GM19463 (cell line): ENCODE results near the gene IL2RG.

ENCODE experiments used
- ATAC-seq: cut with Tn5 transposase; IDR thresholded peaks from one replicate; pipeline ENCODE4 v1.9.1; 2021; ENCODE audit warnings: mild to moderate bottlenecking, moderate library complexity; ENCODE audit not compliant: unreplicated experiment

Gene IL2RG

DNA sequence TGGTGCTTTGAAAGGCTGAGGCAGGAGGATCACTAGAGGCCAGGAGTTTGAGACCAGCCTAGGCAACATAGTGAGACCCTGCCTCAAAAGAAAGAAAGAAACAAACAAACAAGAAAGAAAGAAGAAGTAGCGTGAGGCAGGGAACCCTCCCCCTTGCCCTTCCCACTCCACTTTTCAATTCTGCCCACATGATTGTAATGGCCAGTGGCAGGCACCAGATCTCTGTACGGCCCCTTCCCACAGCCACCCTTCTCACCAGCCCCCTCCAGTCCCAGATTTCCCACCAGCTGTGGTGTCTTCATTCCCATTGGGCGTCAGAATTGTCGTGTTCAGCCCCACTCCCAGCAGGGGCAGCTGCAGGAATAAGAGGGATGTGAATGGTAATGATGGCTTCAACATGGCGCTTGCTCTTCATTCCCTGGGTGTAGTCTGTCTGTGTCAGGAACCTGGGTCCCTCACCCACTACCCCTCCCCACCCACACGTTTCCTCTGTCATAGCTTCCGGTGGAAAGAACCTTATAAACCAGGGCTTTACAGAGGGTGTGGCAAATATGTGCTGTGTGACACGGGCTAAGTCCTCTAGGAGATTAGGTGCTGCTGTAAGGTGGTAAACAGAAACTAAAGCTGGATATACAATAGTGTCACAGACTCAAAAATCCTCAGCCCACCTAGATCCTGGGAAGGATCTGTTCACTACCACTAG lies at the start of gene IL2RG:
Gene IL2RG, minus strand, starts transcription at position 437 of the 703 bp plus-strand sequence. Its CDS starts 38 bp downstream, at position 399.
- ATAC-seq, result peak; percentile 92

DNA sequence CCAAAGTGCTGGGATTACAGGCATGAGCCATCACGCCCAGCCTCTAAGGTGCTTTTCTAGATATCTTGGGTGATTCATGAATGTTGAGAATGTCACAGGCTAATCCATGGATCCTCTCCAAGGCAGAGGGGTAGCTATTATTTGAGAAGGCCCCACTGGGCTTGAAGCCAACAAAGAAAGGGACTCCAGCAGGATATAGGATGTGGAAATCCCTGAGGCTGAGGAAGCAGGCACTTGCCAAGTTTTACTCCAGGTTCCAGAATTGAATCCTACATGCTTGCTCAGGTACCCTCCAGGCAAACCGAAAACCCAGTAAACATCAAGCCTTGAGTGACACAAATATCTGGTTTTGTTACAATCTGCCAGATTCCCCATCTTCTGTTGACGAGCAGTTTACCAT lies 49.1 kb upstream of the IL2RG start:
- no peak for ATAC-seq

DNA sequence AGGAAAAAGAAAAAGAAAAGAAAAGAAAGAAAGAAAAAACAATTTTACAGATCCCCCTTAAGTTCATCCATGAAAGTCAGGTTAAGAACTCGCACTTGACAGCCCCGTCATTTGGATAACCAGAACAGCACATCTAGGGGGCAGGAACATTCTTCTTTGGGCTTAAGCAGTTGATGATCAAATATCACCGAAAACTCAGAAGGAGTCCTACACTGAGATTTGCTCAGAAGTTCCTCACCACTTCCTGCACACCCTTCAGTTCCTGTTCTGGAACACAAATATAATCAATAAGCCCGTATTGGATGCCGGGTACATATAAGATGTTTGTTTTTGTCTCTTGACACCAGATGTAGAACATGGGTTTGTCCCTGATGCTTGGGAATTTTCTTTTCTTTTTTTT lies 48.0 kb upstream of the IL2RG start:
- ATAC-seq, result no peak

DNA sequence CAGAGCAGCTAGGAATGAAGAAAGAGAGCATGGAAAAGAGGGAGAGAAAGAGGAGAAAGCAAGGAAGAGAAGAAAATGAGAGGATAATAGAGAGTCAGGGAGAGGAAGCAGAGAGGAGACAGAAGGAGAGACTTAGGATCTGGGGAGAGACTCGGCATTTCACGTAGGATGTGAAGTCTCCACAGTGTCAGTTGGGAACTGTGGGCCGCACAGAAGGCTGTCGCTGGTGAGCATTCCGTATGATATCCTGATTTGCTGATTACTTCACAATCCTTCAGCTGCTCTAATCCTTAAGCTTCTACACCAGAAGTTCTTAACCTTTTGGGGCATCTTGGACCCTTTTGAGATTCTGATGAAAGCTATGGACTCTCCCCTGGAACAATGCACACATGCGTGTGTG lies 47.2 kb upstream of the IL2RG start:
- no peak for ATAC-seq

DNA sequence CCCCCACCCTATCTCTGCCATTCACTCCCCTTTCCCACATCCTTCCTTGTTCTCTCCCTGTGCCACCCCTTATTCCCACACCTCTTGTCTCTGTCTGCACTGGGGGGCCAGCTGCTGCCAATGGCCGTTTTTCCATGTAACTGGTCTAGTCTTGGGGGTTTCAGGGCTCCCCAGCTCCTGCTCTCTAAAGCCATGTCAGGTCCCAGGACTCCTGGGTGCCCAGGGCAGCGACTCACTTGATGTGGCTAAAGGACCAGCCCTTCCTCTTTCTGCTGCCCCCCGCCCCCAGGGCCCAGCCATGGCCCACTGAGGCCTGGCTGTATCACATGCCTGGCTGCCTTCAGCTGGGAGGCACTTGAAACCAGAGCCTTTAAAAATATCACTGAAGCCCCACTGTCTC lies 43.3 kb upstream of the IL2RG start:
- ATAC-seq, result no peak

DNA sequence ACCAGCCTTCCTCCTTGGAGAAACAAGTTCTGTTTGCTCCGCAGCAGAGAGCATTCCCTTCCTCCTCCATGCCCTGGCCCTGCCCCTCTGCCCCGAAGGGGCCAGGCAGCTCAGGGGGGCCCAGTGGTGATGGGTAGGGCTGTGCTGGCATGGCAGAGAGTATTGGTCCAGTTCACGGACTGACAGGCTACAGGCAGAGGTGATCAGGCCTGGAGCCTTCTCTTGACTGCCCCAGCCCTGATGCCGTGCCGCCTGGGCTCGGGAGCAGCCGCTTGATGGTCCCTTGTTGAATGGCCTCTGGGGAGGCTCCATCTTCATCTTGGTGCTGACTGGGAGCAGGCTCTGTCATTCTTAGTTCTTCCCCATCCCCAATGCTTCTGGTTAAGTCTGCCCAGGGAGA lies 42.8 kb upstream of the IL2RG start:
- no peak for ATAC-seq

DNA sequence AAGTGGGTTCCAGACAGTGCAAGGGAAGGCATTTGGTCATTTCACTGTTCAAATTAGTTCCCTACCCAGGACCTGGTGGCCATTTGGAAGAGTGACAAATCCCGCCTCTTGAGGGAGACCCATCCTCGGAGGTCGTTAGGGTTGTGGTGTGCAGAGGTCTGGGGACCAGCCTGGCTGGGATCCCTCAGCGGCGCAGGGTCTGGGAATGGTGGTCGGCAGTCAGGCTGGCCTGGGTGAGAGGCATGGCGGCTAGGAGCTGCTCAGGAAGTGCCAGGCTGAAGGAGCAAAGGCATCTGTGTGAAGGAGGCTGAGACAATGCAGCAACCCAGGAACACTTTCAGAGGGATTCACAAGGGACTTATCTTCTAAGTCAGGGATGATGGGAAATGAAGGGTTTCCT lies 40.0 kb upstream of the IL2RG start:
- ATAC-seq, result no peak

DNA sequence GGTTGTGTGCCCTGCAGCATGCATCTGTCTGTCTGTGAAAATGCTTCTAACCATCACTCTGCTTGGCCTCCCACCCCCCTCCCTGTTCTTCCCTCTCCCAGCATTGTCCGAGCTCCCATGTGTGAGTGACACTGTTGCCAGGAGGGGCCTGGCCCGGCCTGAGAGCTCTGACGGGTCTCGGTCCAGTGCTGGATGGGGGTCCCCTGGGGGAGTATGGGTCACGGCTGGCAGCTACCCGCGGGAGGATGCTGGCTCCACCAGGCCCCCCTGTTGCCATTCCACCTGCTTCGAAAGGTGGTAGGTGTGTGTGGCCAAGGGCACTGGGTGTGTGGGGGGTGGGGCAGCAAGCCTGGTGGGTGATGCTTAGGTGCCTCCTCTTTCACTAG lies 36.9 kb upstream of the IL2RG start:
- ATAC-seq, result no peak

DNA sequence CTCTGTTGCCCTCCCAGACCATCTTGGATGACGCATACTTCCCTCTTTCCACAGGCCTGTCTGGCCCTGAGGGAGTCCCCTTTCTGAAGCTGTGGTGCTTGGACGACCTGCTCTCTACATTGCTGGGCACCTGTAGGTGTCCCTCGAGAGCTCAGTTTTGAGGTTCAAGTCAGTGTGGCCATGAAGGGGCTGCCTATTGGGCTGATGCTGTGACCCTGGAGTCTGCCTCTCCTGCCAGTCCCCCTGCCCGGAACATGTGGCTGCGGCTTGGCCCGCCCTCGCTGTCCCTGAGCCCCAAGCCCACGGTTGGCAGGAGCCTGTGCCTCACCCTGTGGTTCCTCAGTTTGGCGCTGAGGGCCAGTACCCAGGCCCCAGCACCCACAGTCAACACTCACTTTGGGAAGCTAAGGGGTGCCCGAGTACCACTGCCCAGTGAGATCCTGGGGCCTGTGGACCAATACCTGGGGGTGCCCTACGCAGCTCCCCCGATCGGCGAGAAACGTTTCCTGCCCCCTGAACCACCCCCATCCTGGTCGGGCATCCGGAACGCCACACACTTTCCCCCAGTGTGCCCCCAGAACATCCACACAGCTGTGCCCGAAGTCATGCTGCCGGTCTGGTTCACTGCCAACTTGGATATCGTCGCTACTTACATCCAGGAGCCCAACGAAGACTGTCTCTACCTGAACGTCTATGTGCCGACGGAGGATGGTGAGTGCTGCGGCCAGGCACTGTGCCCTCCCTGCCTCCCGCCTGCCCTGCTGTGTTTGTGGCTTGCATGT lies 36.3 kb upstream of the IL2RG start:
- ATAC-seq, result no peak

DNA sequence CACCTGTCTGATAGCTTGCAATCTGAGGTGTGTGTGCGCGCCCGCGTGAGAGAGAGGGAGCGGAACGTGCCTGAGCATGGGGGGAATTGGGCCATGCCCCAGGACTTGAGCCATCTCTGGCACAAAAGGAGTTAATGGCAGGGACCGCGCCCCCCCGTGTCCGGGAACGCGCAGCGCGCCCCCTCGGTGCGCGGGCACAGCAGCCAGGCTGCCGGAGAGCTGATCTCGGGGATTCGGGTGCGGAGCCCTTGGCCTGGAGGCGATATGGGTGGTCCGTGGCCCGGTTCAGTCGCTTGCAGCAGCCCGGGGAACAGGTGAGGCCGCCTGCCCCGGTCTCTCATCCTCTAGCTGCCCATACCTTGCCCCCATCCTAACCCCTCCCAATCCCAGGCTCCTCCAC lies 33.3 kb upstream of the IL2RG start, which contains the start of gene NLGN3:
Gene NLGN3, plus strand, starts transcription at position 191 of the 400 bp plus-strand sequence. CDS start 2,909 bp downstream, outside the sequence.
- no peak for ATAC-seq

DNA sequence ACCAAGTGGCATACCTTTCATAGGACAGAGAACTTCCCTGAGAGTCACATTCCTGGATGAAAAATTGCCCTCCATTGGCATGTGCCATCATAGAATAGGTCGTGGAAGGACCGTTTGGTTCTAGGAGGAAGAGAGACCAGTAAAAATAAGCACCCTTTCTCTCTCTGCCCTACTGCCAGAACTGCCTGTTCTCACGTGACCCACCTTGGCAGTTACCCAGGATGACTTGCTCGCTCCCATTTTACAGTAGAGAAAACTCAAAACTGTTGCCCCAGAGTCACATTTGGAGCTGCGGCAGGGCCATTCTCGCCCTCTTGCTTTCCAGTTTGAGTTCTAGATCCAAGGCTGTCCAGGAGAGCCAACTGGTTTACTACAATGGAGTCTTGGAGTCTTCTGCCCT lies 32.1 kb upstream of the IL2RG start:
- no peak for ATAC-seq

DNA sequence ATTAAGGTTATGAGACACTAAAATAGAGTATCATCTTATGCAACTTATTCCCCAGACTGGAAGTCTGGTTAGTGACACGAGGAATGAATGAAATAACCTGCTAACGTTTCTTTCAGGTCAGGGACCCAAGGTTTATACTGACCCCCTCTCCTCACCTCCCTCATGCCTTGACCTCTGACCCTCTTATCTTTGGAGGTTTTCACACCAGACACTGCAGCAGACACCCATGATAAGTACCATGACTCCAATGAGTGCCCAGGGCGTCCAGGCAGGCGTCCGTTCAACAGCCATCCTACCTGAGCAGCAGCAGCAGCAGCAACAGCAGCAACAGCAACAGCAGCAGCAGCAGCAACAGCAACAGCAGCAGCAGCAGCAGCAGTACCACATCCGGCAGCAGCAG lies 29.1 kb upstream of the IL2RG start:
- ATAC-seq, result no peak

DNA sequence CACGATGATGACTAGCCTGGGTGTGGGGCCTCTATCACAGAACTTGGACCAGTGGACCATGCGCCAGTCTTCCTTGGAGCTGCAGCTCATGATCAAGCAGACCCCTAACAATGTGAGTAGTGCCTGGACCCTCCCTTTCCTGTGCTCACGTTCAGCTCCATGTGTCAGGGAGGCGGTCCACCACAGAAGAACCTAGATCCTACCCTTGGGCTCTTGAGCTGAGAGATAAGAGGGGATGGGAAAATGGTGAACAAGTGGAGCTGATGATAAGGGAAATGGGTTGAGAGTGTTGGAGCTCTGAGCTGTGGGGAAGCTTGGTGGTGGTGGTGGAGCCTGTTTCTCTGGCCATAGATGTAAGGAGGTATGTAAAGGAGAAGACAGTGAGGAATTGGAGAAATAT lies 20.1 kb upstream of the IL2RG start:
- no peak for ATAC-seq

DNA sequence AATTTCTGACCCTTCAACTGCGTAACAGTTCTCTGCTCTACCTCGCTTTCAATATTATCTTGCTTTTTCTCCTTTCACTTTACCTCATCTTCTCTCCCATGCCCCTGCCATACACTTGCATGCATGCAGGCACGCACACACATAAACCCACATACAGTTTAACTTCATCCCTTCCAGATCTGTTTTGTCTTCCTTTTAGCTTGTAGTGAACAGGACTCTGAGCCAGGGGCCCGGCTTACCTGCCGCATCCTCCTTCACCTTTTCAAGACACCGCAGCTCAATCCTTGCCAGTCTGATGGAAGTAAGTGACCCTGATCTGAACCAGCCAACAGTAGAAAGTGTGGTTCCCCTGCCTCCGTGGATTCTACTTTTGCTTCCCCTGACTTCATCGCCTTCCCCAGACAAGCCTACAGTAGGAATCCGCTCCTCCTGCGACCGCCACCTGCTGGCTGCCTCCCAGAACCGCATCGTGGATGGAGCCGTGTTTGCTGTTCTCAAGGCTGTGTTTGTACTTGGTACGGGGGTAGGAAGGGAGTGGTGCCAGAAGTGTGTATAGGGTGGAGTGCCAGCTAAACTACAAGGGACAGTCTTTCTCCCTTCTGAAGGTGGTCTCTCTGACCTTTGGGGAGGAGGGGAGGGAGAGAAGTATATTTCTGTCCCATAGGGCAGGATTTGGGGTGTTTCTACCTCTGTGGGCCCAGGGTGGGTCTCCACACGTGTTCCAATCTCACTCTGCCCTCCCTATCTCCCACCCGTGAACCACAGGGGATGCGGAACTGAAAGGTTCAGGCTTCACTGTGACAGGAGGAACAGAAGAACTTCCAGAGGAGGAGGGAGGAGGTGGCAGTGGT lies 17.8 kb upstream of the IL2RG start:
- peak; percentile 87 for ATAC-seq

DNA sequence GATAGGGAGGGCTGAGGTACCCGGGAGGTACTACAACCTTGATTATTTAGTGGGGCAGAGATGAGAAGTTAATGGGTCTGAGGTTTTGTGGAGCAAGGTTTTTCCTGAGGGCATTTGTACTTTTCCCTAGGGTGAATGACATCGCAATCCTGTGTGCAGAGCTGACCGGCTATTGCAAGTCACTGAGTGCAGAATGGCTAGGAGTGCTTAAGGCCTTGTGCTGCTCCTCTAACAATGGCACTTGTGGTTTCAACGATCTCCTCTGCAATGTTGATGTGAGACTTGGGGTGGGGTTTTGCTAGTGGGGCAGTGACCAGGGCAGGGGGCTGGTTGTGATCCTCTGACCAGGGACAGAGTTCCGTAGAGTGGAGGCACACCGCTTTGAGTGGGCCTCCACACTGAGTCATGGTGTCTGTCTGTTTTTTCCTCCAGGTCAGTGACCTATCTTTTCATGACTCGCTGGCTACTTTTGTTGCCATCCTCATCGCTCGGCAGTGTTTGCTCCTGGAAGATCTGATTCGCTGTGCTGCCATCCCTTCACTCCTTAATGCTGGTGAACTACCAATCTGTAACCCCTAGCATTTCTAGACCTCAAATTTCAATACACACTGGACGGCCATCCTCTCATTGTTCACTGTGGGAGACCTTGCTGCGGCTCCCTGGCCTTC lies 16.9 kb upstream of the IL2RG start:
- ATAC-seq, result no peak

DNA sequence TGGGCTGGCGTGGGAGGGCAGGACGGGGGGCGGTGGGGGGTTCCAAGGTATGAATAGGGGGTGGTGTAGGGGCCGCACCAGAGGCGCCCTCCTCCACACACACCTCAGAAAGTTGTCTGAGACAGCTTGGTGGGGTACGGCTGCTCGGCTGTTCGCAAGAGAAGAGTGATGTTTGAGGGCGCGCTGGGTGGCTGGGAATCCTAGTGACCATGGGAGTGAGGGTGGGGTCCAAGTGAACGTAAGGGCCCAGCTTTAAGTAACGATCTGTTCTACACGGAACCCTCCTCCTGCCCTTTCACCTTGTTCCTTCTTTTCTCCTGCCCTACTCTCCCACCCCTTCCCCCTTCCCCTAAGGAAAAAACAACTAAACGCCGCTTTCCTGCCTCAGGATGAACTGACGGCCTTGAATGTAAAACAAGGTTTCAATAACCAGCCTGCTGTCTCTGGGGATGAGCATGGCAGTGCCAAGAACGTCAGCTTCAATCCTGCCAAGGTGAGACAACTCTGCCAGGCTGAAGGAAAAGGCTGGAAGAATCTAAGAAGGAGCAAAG lies 7.7 kb upstream of the IL2RG start:
- ATAC-seq, result no peak

DNA sequence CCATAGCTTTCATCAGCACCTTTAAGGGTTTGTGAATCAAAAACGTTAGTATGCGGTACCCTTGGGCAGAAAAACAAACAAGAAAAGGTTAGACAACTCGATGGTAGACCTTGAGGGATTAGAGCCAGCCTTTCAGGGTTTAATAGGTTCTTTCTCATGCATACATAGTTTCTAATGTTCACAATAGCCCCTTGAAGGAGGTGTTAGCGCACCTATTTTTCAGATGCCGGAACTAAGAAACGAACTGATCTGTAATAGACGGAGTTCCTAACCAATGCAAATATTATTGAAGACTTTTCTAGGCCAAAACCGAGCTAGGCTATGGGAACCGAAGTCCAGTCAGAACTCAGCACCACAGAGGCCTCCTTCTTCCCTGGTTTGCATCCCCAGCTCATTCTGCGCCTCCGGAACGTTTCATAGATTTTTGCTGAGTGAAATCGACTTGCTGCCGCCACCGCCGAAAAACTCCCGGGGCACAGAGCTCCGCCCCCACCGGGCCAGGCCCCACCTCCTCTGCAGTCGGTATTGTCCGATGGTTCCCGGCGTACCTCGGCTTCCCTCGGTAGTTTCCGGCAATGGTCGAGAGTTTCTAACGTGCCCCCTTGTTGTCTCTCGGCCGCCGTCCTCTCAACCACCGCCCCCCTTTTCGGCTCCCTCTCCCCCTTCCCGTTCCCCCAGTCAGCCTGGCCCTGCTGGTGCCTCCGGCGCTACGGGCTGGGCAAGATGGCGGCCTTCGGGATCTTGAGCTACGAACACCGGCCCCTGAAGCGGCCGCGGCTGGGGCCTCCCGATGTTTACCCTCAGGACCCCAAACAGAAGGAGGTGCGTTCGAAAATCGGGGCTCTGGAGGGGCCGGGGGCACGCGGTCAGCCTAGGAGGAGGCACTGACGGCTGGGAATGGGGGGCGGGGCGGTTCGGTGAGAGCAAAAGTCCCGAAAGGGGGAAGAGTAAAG lies 6.9 kb upstream of the IL2RG start, which contains the start of gene MED12:
Gene MED12, plus strand, starts transcription at position 565 of the 953 bp plus-strand sequence. Its CDS starts 159 bp downstream, at position 724.
- peak; percentile 90 for ATAC-seq

DNA sequence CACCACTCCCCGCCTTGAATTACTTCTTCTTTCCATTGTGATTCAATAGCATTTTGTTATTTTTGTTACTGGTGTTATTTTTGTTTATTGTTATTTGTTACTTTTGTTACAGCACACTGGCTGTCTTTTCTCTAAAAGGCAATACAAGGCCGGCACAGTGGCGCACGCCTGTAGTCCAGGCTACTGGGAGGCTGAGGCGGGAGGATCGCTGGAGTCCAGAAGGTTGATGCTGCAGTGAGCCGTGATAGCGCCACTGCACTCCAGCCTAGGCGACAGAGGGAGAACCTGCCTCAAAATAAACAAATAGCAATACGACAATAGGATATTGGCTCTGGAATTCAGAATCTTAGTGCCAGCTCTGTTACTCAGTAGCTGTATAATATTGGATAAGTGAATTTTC lies 6.0 kb upstream of the IL2RG start:
- no peak for ATAC-seq

DNA sequence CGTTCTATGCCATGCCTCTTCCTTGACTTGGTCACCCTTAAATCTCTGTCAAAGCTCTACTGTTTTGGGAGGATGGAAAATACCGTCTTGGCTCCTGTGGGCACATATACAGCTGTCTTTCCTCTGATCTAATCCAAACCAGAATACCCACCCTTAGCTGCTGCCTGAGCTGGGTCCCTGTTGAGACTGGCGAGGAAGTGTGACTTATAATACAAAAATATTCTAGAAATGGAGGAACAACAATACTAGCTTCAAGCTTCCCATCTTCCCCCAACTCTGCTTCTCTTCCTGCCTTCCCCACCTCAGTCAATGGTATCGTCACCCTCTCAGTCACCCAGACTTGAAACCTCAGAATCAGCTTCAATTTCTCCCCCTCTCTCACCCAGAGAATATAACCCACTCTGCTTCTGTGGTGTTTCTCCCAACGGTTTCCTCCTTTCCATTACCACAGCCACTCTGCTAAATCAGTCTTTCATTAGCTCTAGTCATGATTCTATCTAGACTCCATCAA lies 599 bp upstream of the IL2RG start:
- peak; percentile 30 for ATAC-seq
